MM.1S (cell line): ENCODE measurements around the gene SLC33A1.

Experiments used
- DNase-seq: peaks from one replicate; pipeline ENCODE4 v3.0.0-alpha.2; 2015
- H2AFZ ChIP-seq: fragments of 300-600 bp; sonication (generic); 2 replicates; pipeline ENCODE4 v1.6.0; 2016; ENCODE audit warnings: antibody characterized with exemption, low read length
- H3F3A ChIP-seq: fragments of 300-600 bp; sonication (generic); 2 replicates; pipeline ENCODE4 v1.6.1; 2016; ENCODE audit warnings: mild to moderate bottlenecking, antibody characterized with exemption, low read length, moderate library complexity, mixed read lengths; ENCODE audit not compliant: insufficient read depth
- H3K27ac ChIP-seq: fragments of 300-600 bp; sonication (generic); 2 replicates; pipeline ENCODE4 v1.5.1; 2016; ENCODE audit warnings: mild to moderate bottlenecking, low read length
- H3K27me3 ChIP-seq: fragments of 300-600 bp; sonication (generic); replicated peaks from 2 replicates; pipeline ENCODE4 v1.6.0; 2016; ENCODE audit warnings: low read length; ENCODE audit not compliant: insufficient read depth
- H3K36me3 ChIP-seq: fragments of 300-600 bp; sonication (generic); replicated peaks from 2 replicates; pipeline ENCODE4 v1.6.1; 2016; ENCODE audit warnings: mild to moderate bottlenecking, low read length, mixed read lengths; ENCODE audit not compliant: insufficient read depth
- H3K4me1 ChIP-seq: fragments of 300-600 bp; sonication (generic); 2 replicates; pipeline ENCODE4 v1.6.1; 2016; ENCODE audit warnings: low read length, mixed read lengths
- H3K4me2 ChIP-seq: fragments of 300-600 bp; sonication (generic); 2 replicates; pipeline ENCODE4 v1.6.0; 2016; ENCODE audit warnings: low read depth, low read length
- H3K4me3 ChIP-seq: fragments of 300-600 bp; sonication (generic); 2 replicates; pipeline ENCODE4 v1.5.1; 2016; ENCODE audit warnings: low read length, mixed read lengths
- H3K79me2 ChIP-seq: fragments of 300-600 bp; sonication (generic); 2 replicates; pipeline ENCODE4 v1.6.1; 2016; ENCODE audit warnings: mixed run types, low read length, mixed read lengths
- H3K9ac ChIP-seq: fragments of 300-600 bp; sonication (generic); 2 replicates; pipeline ENCODE4 v1.6.1; 2016; ENCODE audit warnings: low read length, mixed read lengths
- H3K9me2 ChIP-seq: fragments of 300-600 bp; sonication (generic); replicated peaks from 2 replicates; pipeline ENCODE4 v1.6.1; 2016; ENCODE audit warnings: mild to moderate bottlenecking, low read length, mixed read lengths; ENCODE audit not compliant: insufficient read depth
- H3K9me3 ChIP-seq: fragments of 300-600 bp; sonication (generic); replicated peaks from 2 replicates; pipeline ENCODE4 v1.6.1; 2016; ENCODE audit warnings: mild to moderate bottlenecking, low read length, mixed read lengths; ENCODE audit not compliant: insufficient read depth
- H4K20me1 ChIP-seq: fragments of 300-600 bp; sonication (generic); 2 replicates; pipeline ENCODE4 v1.6.1; 2016; ENCODE audit warnings: mild to moderate bottlenecking, low read length, moderate library complexity, mixed read lengths; ENCODE audit not compliant: insufficient read depth
- CTCF ChIP-seq: fragments of 300-600 bp; sonication (generic); IDR thresholded peaks from 2 replicates; pipeline ENCODE4 v1.5.1; 2016; ENCODE audit warnings: antibody characterized with exemption, low read length, mixed read lengths
- EZH2 ChIP-seq: fragments of 300-600 bp; sonication (generic); optimal IDR thresholded peaks from 2 replicates; pipeline ENCODE3; 2017; ENCODE audit warnings: low read depth, mild to moderate bottlenecking, antibody characterized with exemption, low read length, mixed read lengths
- EZH2phosphoT487 ChIP-seq: fragments of 300-600 bp; sonication (generic); IDR thresholded peaks from 2 replicates; pipeline ENCODE4 v1.6.1; 2018; ENCODE audit warnings: antibody characterized with exemption, low read length

Gene SLC33A1

GRCh38 chr3:155880286-155880685 lies 26.1 kb upstream of the SLC33A1 start:
- H3K27ac ChIP-seq, result no peak overlapping the region
- H2AFZ ChIP-seq, result no peak overlapping the region
- H3K4me2 ChIP-seq, result no peak overlapping the region
- no peak overlapping the region for H3K9ac ChIP-seq
- no peak for DNase-seq
- H3K4me1 ChIP-seq, result no peaks in the 10 kb centered on the region
- H3K79me2 ChIP-seq, result peaks cover 98% of the 10 kb centered on the region
- no peaks in the 10 kb centered on the region for H3F3A ChIP-seq
- TF ChIP-seq CTCF, result no peak
- no peak for TF ChIP-seq EZH2
- no peak for TF ChIP-seq EZH2phosphoT487
- H3K36me3 ChIP-seq, result no peaks in the 10 kb centered on the region
- H3K27me3 ChIP-seq, result no peaks in the 10 kb centered on the region
- no peaks in the 10 kb centered on the region for H3K9me2 ChIP-seq
- no peaks in the 10 kb centered on the region for H3K9me3 ChIP-seq
- H4K20me1 ChIP-seq, result peaks cover 56% of the 10 kb centered on the region
- H3K4me3 ChIP-seq, result no peak overlapping the region

- Histone ChIP-seq H3K27ac (no peak overlapping the region), H3K27me3 (no peaks in the 10 kb centered on the region), H3K36me3 (no peaks in the 10 kb centered on the region), H3F3A (peaks cover 5% of the 10 kb centered on the region), H3K4me1 (peaks cover 10% of the 10 kb centered on the region; the same call in 1 of the 2 replicates), H4K20me1 (peaks cover 68% of the 10 kb centered on the region), H3K9ac (no peak overlapping the region), H3K4me2 (no peak overlapping the region), H3K9me2 (no peaks in the 10 kb centered on the region), H3K4me3 (no peak overlapping the region), H3K79me2 (peaks cover 100% of the 10 kb centered on the region), H3K9me3 (no peaks in the 10 kb centered on the region), H2AFZ (no peak overlapping the region)
- DNase-seq, result no peak
- no peak for TF ChIP-seq EZH2
Observed at GRCh38 chr3:155876503-155876902, 22.3 kb upstream of the SLC33A1 start.

GRCh38 chr3:155876037-155876436 lies 21.8 kb upstream of the SLC33A1 start:
- peaks cover 100% of the 10 kb centered on the region for H3K79me2 ChIP-seq
- peaks cover 10% of the 10 kb centered on the region; the same call in 1 of the 2 replicates for H3K4me1 ChIP-seq
- H3K9me3 ChIP-seq, result no peaks in the 10 kb centered on the region
- H3K27ac ChIP-seq, result no peak overlapping the region
- TF ChIP-seq CTCF (no peak), EZH2phosphoT487 (no peak), EZH2 (no peak)
- no peaks in the 10 kb centered on the region for H3K9me2 ChIP-seq
- no peak overlapping the region for H3K4me3 ChIP-seq
- no peak overlapping the region for H3K4me2 ChIP-seq
- peaks cover 5% of the 10 kb centered on the region for H3F3A ChIP-seq
- no peak for DNase-seq
- H2AFZ ChIP-seq, result no peak overlapping the region
- H3K9ac ChIP-seq, result no peak overlapping the region
- H4K20me1 ChIP-seq, result peaks cover 66% of the 10 kb centered on the region
- H3K27me3 ChIP-seq, result no peaks in the 10 kb centered on the region
- no peaks in the 10 kb centered on the region for H3K36me3 ChIP-seq

- no peak overlapping the region for H3K4me3 ChIP-seq
- no peak overlapping the region for H3K27ac ChIP-seq
Observed at GRCh38 chr3:155872904-155873646, 18.8 kb upstream of the SLC33A1 start.

More at GRCh38 chr3:155872904-155873646, 18.8 kb upstream of the SLC33A1 start:
- Histone ChIP-seq H3K4me2 (peak overlapping the region; percentile 88; the same call in 1 of the 2 replicates), H3K79me2 (peaks cover 76% of the 10 kb centered on the region), H3K27me3 (no peaks in the 10 kb centered on the region), H3K4me1 (peaks cover 17% of the 10 kb centered on the region), H3K36me3 (no peaks in the 10 kb centered on the region), H4K20me1 (peaks cover 46% of the 10 kb centered on the region), H3K9me2 (no peaks in the 10 kb centered on the region), H3K9ac (no peak overlapping the region), H3K9me3 (no peaks in the 10 kb centered on the region), H3F3A (peaks cover 18% of the 10 kb centered on the region), H2AFZ (no peak overlapping the region)
- no peak for DNase-seq
- TF ChIP-seq EZH2phosphoT487 (no peak), CTCF (no peak), EZH2 (no peak)
